H1 (cell line): Measurements from ENCODE around the gene YEATS2. TPM values are rescaled to one million over a fixed set of nuclear protein-coding genes. Genes with fewer than 3 reads are reported as not detected.

Source experiments
- GABPA ChIP-seq: IDR thresholded peaks from 2 replicates; pipeline ENCODE4 v1.6.1; 2011; ENCODE audit warnings: mild to moderate bottlenecking, low read length, moderate library complexity, borderline replicate concordance; ENCODE audit not compliant: insufficient read depth
- KDM1A ChIP-seq: fragments of 200-600, 300-600 bp; sonication (generic); IDR thresholded peaks from 2 replicates; pipeline ENCODE4 v1.7.1; 2016; ENCODE audit warnings: mild to moderate bottlenecking, low read length, borderline replicate concordance
- POLR2AphosphoS5 ChIP-seq: IDR thresholded peaks from 2 replicates; pipeline ENCODE4 v1.6.1; 2011; ENCODE audit warnings: low read depth, low read length
- RBBP5 ChIP-seq: IDR thresholded peaks from 2 replicates; pipeline ENCODE4 v1.7.1; 2012; ENCODE audit warnings: low read depth, mild to moderate bottlenecking, inconsistent platforms, low read length, moderate library complexity, borderline replicate concordance
- SP1 ChIP-seq: IDR thresholded peaks from 2 replicates; pipeline ENCODE4 v1.6.1; 2011; ENCODE audit warnings: low read depth, low read length
- SUZ12 ChIP-seq: fragments of 200-600 bp; sonication (generic); IDR thresholded peaks from 2 replicates; pipeline ENCODE4 v1.6.1; 2012; ENCODE audit warnings: mild to moderate bottlenecking, inconsistent platforms, low read length, moderate library complexity, mixed read lengths
- TCF12 ChIP-seq: IDR thresholded peaks from 2 replicates; pipeline ENCODE4 v1.6.1; 2011; ENCODE audit warnings: low read depth, mild to moderate bottlenecking, low read length
- YY1 ChIP-seq: IDR thresholded peaks from 2 replicates; pipeline ENCODE4 v1.6.1; 2011; ENCODE audit warnings: low read depth, mild to moderate bottlenecking, low read length
- polyA plus RNA-seq, 7 experiments: library from polyadenylated mRNA; depleted of rRNA in 3 of 7; stranded (reverse) in 5 of 7; unstranded in 2 of 7; fragments of >200 nt in 5 of 7; fragments of 200-250 nt in 2 of 7; gene quantifications; 1 replicate in 5 of 7; 2 replicates in 1 of 7; 4 replicates in 1 of 7; pipeline versions ENCODE4 v1.2.1 to v1.2.3, GENCODE V29; 2011 to 2013; ENCODE audit warnings: missing spikeins in 2 of 7, mixed read lengths in 2 of 7
- total RNA-seq: library from RNA; stranded (reverse); fragmentation: NEBNext Ultra II Directional; extraction: Animal tissue kit (Norgen Biotek cat#: 25700); gene quantifications from 2 replicates; pipeline ENCODE4 v1.2.1, GENCODE V29; 2021
- TF ChIP-seq, protein P1 (sequence below): IDR thresholded peaks from 2 replicates; pipeline ENCODE4 v1.6.1; 2012; ENCODE audit warnings: low read length, inconsistent platforms

YEATS2 gene
- total and polyA plus RNA-seq, 2 of the 8 experiments (the other 6 are each of a cell fraction or from before 2014, with no cell fraction given) = 35.3 to 53.7 TPM

DNA sequence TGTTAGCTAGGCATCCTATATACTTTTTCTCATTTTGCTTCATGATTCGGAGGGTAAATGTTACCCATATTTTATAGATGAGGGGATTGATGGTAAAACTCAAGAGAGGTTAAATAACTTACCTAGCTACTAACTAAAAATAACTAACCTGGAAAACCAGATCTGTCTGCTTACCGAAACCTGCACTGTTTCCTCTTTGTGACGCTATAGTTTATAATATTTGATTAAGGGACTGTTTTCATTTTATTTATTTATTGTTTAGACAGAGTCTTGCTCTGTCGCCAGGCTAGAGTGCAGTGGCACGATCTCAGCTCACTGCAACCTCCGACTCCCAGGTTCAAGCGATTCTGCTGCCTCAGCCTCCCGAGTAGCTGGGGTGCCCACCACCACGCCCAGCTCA, 71.9 kb downstream of the YEATS2 start (continued):
- TF ChIP-seq, protein P1, sequence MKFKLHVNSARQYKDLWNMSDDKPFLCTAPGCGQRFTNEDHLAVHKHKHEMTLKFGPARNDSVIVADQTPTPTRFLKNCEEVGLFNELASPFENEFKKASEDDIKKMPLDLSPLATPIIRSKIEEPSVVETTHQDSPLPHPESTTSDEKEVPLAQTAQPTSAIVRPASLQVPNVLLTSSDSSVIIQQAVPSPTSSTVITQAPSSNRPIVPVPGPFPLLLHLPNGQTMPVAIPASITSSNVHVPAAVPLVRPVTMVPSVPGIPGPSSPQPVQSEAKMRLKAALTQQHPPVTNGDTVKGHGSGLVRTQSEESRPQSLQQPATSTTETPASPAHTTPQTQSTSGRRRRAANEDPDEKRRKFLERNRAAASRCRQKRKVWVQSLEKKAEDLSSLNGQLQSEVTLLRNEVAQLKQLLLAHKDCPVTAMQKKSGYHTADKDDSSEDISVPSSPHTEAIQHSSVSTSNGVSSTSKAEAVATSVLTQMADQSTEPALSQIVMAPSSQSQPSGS = no peak
- TF ChIP-seq POLR2AphosphoS5 (no peak), RBBP5 (no peak), YY1 (no peak), KDM1A (no peak), SP1 (no peak), GABPA (no peak), TCF12 (no peak), SUZ12 (no peak)
